ENCODE measurements around the gene DNTT. TPM values are rescaled to one million over a fixed set of nuclear protein-coding genes. Genes with fewer than 3 reads are reported as not detected.

The DNTT gene
- total and polyA plus RNA-seq, 5 experiments from 2014 or later = not detected

DNA sequence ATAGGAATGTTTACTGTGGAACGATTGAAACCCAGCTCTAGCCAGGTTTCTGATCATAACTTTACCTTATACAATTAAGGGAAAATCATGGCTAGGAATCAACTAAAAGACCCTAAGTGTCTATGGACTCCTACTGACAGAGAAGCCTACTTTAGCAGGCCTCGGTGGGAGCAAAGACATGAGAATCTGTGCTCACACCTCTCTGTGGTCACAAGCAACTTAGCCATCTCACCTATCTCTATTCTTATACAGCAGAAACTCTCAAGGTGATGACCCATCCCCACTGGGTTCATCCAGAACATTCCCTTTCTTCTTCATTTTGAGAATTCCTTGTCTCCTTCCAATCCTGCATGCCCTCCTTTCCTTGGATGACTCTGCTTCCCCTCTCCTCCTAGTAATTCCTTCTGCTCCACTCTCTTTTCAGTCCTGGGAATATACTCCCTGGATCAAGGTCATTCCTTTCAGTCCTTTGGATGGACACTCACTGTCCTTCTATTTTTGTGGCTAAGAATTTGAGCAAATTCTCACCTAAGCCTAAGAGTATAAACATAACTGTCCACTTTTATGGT is 35.8 kb upstream of the DNTT start:
- H3K4me1 Mint-ChIP-seq = peaks cover 0 to 32% (median 2%) of the 10 kb centered on the region in 4 donors
- POLR2A ChIA-PET = no interaction called here
- peak overlapping the region in 1 of 10 donors; percentile 80 for H3K4me3 Mint-ChIP-seq
- H3K27me3 Mint-ChIP-seq = peaks cover 0 to 12% (median 9%) of the 10 kb centered on the region in 5 donors
- DNase-seq = no peak
- no peaks in the 10 kb centered on the region for H3K36me3 Mint-ChIP-seq
- peak overlapping the region in 1 of 10 donors; percentile 41 for H3K27ac Mint-ChIP-seq
- no peak for ATAC-seq
- no peaks in the 10 kb centered on the region for H3K9me3 Mint-ChIP-seq

DNA sequence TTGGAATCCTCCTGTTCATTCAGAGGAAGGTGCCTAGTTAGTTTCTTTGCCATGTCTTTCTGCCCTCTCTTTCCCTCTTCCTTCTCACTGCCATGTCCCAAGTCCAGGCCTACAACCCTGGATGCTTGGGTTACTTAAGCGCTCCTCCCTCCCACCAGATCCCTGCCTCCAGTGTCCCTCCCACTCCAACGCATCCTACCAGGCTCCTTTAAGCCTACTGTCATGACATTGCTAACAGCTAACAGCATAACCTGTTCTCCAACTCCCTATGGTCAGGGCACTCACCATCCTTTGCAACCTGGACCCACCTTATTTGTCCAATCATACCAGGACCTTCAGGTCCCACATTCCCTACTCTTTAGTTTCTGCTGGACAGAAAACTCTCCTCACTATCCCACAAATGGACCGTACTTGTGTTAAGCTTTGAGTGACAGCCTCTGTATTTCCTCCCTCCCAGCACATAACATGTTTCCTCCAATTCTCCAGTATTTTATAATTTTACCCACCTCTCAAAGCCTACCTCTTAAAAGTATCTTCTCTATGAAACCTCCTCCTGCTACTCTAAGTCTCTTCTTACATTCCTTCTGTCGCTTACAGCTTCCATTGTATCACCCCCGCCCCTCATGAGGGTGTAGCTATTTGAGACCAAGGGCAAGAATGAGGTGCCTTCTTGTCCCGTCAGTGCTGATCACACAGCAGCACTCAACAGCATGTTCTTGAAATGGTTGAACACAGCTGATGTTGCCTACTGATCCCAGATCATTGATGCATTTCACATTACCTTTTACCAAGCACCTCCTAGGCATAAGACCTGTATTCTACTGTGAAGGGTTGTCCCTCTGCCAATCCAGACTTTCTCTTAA is 34.6 kb upstream of the DNTT start:
- Mint-ChIP-seq H3K27ac (peak overlapping the region in 2 of 10 donors; percentile 14 to 41), H3K27me3 (peaks cover 0 to 12% (median 9%) of the 10 kb centered on the region in 5 donors)

DNA sequence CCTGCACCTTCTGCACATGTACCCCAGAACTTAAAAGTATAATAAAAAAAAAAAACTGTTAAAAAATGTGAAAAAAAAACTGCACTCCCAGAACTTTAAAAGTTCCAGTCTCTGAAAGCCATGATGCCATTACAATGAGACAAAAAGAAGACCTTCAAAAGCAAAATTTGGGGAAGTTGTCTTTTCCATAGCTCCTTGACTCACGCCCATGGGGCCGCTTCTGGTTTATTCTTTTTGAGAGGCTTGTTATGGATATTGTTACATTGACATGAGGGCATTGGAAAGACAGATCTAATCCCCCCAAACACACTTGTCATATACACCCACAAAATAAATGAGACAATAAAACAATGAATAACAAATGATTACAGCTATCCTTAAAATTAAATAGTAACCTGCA is 33.7 kb upstream of the DNTT start:
- H3K36me3 Mint-ChIP-seq = no peaks in the 10 kb centered on the region
- H3K9me3 Mint-ChIP-seq = no peaks in the 10 kb centered on the region
- peaks cover 0 to 12% (median 9%) of the 10 kb centered on the region in 5 donors for H3K27me3 Mint-ChIP-seq
- POLR2A ChIA-PET = interaction anchor here (0.6 kb wide), 1 partner anchor 39 kb away, joined by 3 read pairs; no protein-coding TSS in a partner anchor
- peaks cover 0 to 35% (median 1%) of the 10 kb centered on the region in 4 donors for H3K4me1 Mint-ChIP-seq
- H3K4me3 Mint-ChIP-seq = peak overlapping the region in 2 of 10 donors; percentile 52 to 80
- no peak for DNase-seq
- peak overlapping the region in 1 of 10 donors; percentile 47 for H3K27ac Mint-ChIP-seq
- no peak for ATAC-seq

More for the DNA sequence above, 34.6 kb upstream of the DNTT start:
- ATAC-seq (no peak), DNase-seq (no peak)
- Mint-ChIP-seq H3K9me3 (no peaks in the 10 kb centered on the region), H3K4me3 (peak overlapping the region in 2 of 10 donors; percentile 52 to 80), H3K36me3 (no peaks in the 10 kb centered on the region), H3K4me1 (peaks cover 0 to 34% (median 2%) of the 10 kb centered on the region in 4 donors)
- POLR2A ChIA-PET = interaction anchor here (0.6 kb wide), 1 partner anchor 38 kb away, joined by 3 read pairs; no protein-coding TSS in a partner anchor

DNA sequence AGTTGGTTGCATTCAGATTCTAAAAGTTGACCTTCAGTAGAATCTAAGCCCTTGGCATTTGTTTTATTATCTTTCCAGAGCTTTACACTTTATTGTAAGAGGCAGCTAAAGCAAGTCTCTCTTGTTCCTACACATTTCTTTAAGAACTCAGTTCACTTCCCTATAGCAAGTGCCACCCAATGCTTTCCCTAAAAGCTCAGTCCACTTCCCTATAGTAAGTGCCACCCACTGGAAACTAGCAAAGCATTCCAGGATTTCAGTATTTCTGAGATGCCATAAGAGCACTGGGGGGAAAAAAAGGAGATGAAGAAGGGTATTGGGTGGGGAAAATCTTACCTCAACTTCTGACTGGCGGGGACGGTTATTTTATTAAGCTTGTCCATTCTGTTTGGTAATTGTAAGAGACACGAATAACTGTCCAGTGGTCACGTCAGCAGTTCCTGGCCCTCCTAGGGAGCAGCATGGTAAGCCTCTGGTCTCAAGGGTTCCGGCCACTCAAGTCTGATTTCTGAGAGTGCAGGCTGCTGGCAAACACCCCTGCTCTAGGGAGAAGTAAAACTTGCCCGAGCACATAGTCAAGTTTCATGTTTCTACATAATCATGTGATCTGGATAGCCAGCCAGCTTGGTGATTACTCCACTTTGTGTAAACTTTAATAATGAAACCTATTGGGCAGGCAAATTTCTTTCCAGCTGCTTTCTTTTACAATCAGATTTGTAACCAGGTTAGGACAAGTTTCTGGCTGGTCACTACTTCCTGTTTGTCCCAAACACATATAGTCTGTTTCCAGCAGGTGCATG is 33.0 kb upstream of the DNTT start, which contains the start of gene BLNK:
Gene BLNK (minus strand): TSS at position 554 of the 800 bp plus-strand sequence. CDS start 171 bp downstream, at position 383.
- H3K4me1 Mint-ChIP-seq = peaks cover 0 to 41% (median 1%) of the 10 kb centered on the region in 4 donors
- DNase-seq = peak in 1 of 10 donors; percentile 11
- H3K36me3 Mint-ChIP-seq = no peaks in the 10 kb centered on the region
- peak within 1 kb of the TSS in 2 of 10 donors; percentile 0 to 47 for H3K27ac Mint-ChIP-seq
- peak in 1 of 2 donors; percentile 30 for ATAC-seq
- H3K4me3 Mint-ChIP-seq = peak within 1 kb of the TSS in 2 of 10 donors; percentile 66 to 80
- no peaks in the 10 kb centered on the region for H3K9me3 Mint-ChIP-seq
- POLR2A ChIA-PET = no interaction called here
- H3K27me3 Mint-ChIP-seq = peaks cover 0 to 12% (median 9%) of the 10 kb centered on the region in 5 donors

DNA sequence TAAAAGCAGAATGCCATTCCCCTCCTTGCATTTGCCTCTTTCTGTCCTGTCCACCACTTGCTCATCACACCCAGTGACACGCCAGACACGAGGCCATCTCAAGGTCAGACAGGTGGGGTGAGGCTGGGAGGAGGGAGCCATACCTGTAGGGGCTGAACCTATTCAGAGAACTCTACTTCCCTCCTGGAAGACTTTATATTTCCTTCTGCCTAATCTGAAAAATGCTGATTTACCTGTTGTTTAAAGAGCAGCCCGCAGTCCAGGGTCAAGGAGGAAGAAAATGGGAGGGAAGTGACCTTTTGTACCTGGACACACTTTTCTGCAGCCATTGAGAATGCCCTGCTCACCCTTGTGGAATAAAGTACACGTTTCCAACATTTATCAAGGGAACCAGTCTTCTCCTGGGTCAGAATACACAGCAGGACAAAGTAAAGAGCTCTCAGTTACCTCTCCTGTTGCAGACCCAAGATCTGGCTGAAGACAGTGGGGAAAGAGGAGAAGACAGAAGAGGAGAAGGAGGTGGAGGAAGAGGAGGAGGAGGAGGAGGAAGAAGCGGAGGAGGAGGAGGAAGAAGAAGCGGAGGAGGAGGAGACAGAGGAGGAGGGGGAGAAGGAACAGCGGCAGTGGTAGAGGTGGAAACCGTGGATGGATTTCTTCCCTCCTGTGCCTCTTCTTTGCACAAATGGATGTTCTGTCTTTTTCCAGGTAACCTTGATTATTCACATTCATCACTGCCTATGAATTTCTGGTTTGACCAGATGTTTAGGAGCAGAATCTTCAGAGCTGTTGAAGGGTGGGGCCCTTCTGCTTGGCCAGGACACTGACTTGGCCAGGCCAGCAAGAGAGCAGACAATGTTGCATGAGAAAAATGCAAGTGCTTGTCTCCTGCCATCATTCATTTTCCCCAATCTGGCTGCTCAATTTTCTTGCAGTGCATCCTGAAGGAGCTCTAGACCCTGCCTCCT is 31.6 kb upstream of the DNTT start:
- Mint-ChIP-seq H3K4me3 (peak overlapping the region in 2 of 10 donors; percentile 36 to 80), H3K36me3 (no peaks in the 10 kb centered on the region), H3K9me3 (no peaks in the 10 kb centered on the region), H3K27ac (peak overlapping the region in 2 of 10 donors; percentile 50 to 69), H3K4me1 (peaks cover 0 to 43% (median 1%) of the 10 kb centered on the region in 4 donors), H3K27me3 (peaks cover 0 to 12% (median 8%) of the 10 kb centered on the region in 5 donors)
- no peak for ATAC-seq
- POLR2A ChIA-PET = no interaction called here
- no peak for DNase-seq

DNA sequence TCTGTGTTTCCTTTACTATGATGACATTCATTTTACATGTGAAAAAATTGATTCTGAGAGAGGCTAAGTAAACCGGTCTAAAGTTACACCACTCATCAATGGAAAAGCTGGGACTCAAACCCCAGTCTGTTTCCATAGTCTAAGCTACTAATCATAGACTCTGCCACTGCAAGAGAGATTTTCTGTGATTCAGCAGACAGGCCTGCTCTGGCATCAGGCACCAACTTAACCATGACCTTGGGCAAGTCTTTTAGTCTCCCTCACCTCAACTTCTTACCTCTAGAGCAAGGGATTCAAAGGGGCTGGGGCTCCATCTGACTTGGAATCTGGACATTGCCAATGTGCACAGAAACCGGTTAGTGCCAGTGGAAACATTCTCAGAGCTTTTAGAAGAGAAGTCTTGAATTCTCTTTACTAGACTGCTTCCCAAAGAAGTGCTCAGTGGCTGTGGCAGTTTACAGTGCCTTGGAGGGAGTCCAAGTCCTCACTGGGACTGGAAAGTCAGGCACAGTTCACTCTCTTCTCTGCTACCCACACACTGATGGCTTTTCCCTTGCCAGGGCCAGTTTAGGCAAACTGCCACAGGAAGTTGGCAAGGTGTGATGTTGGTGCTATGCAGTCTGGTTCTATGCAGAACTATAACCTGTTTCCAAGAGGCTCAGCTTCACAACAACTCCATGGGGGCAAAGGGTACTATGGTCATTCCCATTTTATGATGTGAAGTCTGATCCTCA is 28.4 kb upstream of the DNTT start:
- Mint-ChIP-seq H3K27me3 (peaks cover 0 to 4% (median 0%) of the 10 kb centered on the region in 5 donors), H3K9me3 (no peaks in the 10 kb centered on the region), H3K36me3 (no peaks in the 10 kb centered on the region), H3K27ac (peak overlapping the region in 2 of 10 donors; percentile 29 to 35), H3K4me1 (peaks cover 0 to 37% (median 1%) of the 10 kb centered on the region in 4 donors), H3K4me3 (no peak overlapping the region)
- ATAC-seq (no peak), DNase-seq (no peak)
- POLR2A ChIA-PET = no interaction called here

DNA sequence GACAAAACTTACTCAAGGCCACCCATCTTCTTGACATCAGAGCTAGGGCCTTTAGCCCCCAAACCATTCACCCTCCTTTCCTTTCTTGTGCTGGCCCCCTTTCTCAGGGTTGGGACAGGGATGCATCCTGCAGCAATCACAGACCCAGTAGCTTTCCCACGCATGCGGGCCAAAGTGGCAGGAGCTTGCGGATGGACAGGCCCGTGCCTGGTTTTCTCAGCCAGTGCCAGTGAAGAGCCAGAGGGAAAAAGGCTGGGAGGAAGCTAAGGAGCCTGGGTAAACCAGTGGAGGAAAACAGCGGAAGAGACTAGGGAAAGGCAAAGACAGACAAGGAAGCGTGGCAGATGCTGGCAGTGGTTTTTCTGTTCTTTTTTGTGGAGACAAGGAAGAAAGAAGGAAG is 27.8 kb upstream of the DNTT start:
- DNase-seq (no peak), ATAC-seq (no peak)
- peaks cover 0 to 4% (median 0%) of the 10 kb centered on the region in 5 donors for H3K27me3 Mint-ChIP-seq
- no peaks in the 10 kb centered on the region for H3K9me3 Mint-ChIP-seq
- H3K4me3 Mint-ChIP-seq = no peak overlapping the region
- H3K4me1 Mint-ChIP-seq = peaks cover 0 to 37% (median 1%) of the 10 kb centered on the region in 4 donors
- H3K36me3 Mint-ChIP-seq = no peaks in the 10 kb centered on the region
- H3K27ac Mint-ChIP-seq = peak overlapping the region in 1 of 10 donors; percentile 35
- POLR2A ChIA-PET = no interaction called here

DNA sequence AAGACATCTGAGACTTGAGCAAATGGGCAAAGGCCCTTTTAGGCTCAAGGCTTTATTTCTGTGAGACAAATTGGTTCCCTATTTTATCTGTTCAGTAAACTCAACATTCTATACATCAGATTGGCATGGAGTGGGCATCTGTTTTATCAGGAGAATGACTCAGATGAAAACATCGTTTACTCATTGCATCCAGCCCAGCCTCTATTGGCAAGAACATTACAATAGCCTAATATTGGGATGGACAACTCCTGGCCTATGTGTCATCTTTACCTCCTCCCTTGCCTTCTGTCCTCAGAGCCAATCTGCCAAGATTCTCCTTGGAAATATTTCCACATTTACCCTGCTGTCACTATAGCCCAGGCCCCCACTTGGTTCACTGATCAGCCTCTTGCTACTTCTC is 27.4 kb upstream of the DNTT start:
- DNase-seq = no peak
- peaks cover 0 to 4% (median 0%) of the 10 kb centered on the region in 5 donors for H3K27me3 Mint-ChIP-seq
- no peaks in the 10 kb centered on the region for H3K36me3 Mint-ChIP-seq
- POLR2A ChIA-PET = no interaction called here
- no peak overlapping the region for H3K27ac Mint-ChIP-seq
- no peak for ATAC-seq
- no peak overlapping the region for H3K4me3 Mint-ChIP-seq
- peaks cover 0 to 37% (median 1%) of the 10 kb centered on the region in 4 donors for H3K4me1 Mint-ChIP-seq
- H3K9me3 Mint-ChIP-seq = no peaks in the 10 kb centered on the region

DNA sequence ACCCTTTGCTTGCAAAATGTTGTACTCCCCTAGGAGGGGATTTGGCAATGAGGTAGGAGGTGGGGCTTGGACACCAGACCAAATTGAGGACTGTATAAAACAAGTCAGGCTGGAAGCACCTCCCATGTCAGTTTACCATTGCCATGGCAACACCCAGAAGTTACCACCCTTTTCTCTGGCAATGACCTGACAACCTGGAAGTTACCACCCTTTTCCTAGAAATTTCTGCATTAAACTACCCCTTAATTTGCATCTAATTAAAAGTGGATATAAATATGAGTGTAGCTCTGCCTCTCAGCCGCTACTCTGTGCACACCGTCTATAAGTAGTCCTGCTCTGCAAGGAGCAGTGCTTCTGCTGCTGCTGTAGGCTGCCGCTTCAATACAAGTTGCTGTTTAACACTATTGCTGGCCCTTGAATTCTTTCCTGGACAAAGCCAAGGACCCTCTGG is 25.0 kb upstream of the DNTT start:
- POLR2A ChIA-PET = interaction anchor here (0.7 kb wide), 1 partner anchor 55 kb away, joined by 5 read pairs; no protein-coding TSS in a partner anchor
- H3K4me1 Mint-ChIP-seq = peaks cover 0 to 20% (median 0%) of the 10 kb centered on the region in 4 donors
- H3K27ac Mint-ChIP-seq = no peak overlapping the region
- ATAC-seq = no peak
- H3K36me3 Mint-ChIP-seq = no peaks in the 10 kb centered on the region
- no peak overlapping the region for H3K4me3 Mint-ChIP-seq
- no peaks in the 10 kb centered on the region for H3K9me3 Mint-ChIP-seq
- H3K27me3 Mint-ChIP-seq = peaks cover 0 to 4% (median 0%) of the 10 kb centered on the region in 5 donors
- DNase-seq = no peak

DNA sequence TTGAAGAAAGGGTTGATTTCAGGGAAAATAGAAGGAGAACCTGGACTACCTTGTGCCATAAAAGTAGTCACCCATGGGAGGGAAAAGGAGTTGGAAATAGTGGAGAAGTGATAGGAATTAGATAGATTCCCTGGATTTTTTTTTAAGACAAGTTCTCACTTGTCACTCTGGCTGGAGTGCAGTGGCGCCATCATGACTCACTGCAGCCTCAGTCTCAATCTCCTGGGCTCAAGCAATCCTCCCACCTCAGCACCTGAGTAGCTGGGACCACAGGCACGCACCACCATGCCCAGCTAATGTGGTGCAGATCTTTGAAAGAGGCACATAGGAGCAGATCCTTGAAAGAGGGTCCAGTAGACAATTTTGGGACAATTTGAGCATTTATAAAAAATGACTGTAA is 23.4 kb upstream of the DNTT start:
- POLR2A ChIA-PET = no interaction called here
- no peak for DNase-seq
- Mint-ChIP-seq H3K27me3 (peaks cover 0 to 4% (median 0%) of the 10 kb centered on the region in 5 donors), H3K27ac (no peak overlapping the region), H3K4me1 (peaks cover 0 to 24% (median 0%) of the 10 kb centered on the region in 4 donors), H3K9me3 (no peaks in the 10 kb centered on the region), H3K36me3 (no peaks in the 10 kb centered on the region), H3K4me3 (no peak overlapping the region)
- no peak for ATAC-seq
